Eye (tissue), 1 donor: ENCODE results near the gene ZNF23.

Experiments
- DNase-seq: peaks from one replicate; pipeline ENCODE4 v3.0.0-alpha.2; 2015

ZNF23 gene

GRCh38 chr16:71426069-71426879, 35.8 kb downstream of the ZNF23 start:
- peak; percentile 91 for DNase-seq

GRCh38 chr16:71425746-71426068, 36.3 kb downstream of the ZNF23 start:
- no peak for DNase-seq

- DNase-seq: no peak
Observed at GRCh38 chr16:71424626-71425025, 37.4 kb downstream of the ZNF23 start.

- no peak for DNase-seq
Observed at GRCh38 chr16:71423865-71424264, 38.2 kb downstream of the ZNF23 start.

DNA sequence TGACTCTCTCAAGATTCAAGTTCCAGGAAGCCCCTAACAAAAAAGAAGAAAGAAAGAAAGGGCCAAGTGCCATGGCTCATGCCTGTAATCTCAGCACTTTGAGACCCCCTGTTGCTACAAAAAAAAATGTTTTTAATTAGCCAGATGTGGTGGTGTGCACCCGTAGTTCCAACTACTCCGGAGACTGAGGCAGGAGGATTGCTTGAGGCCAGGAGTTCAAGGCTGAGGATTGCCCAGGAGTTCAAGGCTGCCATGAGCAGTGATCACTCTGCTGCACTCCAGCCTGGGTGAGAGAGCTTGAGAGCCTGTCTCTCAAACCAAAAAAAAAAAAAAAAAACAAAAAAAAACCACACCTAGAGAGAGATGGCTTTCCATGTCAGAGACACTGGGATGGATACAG, 39.0 kb downstream of the ZNF23 start:
- no peak for DNase-seq

- DNase-seq: no peak
Observed at GRCh38 chr16:71421911-71422310, 40.1 kb downstream of the ZNF23 start.

DNA sequence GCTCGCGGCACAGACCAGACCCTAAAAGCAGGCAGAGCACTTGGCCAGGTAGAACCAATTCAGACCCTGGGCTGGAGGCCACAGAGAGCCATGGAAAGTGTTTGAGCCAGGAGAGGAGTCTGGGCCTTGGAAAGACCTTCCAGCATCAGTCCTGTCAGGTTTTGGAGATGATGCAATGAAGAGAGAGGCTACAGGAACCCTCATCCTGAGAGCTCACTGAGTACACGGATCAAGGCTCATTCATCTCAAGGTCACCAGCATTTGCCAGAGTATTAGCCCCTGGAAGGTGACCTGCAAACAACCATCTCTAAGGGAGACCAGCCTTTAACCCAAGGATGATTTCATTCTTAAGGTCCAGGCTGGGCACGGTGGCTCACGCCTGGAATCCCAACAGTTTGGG, 48.0 kb downstream of the ZNF23 start:
- no peak for DNase-seq

GRCh38 chr16:71413341-71413740, 48.7 kb downstream of the ZNF23 start:
- DNase-seq: no peak

DNA sequence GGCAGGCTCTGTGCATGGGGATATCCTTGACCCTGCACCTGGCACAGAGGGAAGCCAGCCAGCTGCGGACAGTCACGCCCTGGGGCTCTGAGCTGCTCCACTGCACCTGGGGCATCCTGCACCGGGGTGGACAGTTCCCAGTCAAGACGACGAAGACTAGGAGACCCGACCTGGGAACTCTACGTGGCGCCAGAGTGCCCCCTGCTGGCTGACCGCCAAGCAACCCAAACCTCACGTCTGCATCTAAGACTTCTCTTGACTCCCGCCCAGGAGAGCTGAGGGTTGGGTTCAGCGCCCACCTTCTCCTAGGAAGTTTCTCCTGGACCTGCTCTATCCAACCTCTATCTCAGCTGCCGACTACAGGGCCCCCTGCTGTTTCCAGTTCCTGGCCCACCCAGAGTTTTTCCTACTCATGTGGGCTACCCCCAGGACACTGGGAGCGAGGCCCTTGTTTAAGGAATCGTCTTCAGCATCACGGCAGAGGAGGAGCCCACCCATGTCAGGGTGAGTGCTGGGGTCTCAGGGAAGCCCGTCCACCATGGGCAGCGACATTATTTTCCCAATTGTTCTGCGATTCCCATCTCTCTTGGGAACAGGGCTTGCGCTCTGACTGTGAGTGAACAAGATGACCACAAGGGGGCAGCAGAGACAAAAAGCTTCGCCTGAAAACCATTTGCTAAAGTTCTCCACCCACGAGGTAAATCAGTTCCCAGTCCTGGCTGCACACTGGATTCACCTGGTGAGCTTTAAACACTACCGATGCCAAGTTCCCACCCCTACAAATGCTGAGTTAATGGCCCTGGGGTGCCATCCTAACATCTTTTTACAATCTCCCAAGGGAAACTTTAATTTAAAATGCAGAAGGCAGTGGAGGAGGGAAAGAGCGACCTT, 49.5 kb downstream of the ZNF23 start:
- peak; percentile 96 for DNase-seq

DNA sequence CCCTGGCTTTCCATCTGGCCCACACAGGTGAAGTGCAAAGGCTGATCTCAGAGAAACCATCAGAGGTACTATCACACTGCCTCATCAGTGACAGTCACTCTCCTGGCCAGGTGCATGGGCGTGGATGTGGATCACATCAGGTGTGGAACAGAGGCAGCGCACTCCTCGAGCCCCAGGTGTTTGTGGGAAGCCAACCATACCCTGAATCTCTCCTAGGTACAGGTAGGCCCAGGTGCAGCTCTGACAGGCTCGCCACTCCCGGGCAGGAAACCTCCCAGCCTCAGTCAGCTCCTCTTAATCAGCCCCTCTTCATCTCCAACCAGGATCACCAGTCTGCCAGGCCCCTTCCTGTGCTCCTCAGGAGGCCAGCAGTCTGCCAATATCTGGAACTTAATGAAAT, 51.9 kb downstream of the ZNF23 start:
- no peak for DNase-seq

GRCh38 chr16:71409011-71409775, 52.9 kb downstream of the ZNF23 start:
- no peak for DNase-seq

DNA sequence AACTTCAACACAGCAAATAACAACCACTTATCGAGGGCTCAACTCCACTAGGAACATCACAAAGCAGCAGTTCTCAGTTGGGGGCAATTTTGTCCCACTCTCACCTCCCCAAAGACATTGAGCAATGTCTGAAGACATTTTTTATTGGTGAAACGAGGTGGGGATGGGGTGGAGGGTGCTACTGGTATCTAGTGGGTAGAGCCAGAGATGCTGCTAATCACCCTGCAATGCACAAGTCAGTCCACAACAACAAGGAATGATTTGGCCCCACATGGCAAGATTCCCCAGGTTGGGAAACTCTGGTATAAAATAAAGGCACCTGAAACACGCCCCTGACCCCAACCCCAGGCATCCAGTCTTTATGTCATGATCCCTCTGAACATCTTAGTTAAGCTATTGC, 53.5 kb downstream of the ZNF23 start:
- no peak for DNase-seq

- DNase-seq: no peak
Observed at GRCh38 chr16:71407731-71408130, 54.3 kb downstream of the ZNF23 start.

- DNase-seq: no peak
Observed at GRCh38 chr16:71406724-71407123, 55.3 kb downstream of the ZNF23 start.

DNA sequence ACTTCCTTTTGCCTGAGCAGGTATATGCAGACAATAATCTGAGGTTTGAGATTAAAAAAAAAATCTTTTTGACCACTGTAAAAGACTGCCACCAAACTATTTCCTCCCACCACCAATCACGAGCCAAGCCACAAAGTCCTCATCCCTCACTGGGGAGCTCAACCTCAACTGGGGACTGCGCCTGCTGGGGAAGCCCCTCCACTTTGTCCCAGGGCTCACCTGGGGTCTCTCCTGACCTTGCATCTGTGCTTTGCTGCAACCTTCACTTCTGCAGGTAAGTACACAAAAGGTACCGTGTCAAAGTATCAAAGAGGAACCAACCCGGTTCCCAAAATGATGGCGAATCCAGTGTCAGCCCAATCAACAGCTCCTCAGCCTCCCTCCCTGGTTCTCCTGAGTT, 55.7 kb downstream of the ZNF23 start:
- DNase-seq: no peak

- DNase-seq: no peak
Observed at GRCh38 chr16:71404364-71404763, 57.7 kb downstream of the ZNF23 start.

GRCh38 chr16:71402674-71403073, 59.4 kb downstream of the ZNF23 start:
- DNase-seq: no peak

- no peak for DNase-seq
Observed at GRCh38 chr16:71402007-71402406, 60.0 kb downstream of the ZNF23 start.

- no peak for DNase-seq
Observed at GRCh38 chr16:71399801-71400563, 62.1 kb downstream of the ZNF23 start.
